Erythroblast (primary cell): ENCODE results near the gene GEMIN8.

Source experiments
- GATA1 ChIP-seq: IDR thresholded peaks from 2 replicates; pipeline ENCODE4 v1.6.1; 2011; ENCODE audit warnings: low read depth, mild to moderate bottlenecking, control low read depth, low read length, moderate library complexity
- POLR2A ChIP-seq: IDR thresholded peaks from 2 replicates; pipeline ENCODE4 v1.6.1; 2011; ENCODE audit warnings: mild to moderate bottlenecking, low read length

GRCh38 chrX:14050709-14051108 is 21.0 kb upstream of the GEMIN8 start:
- no peak for TF ChIP-seq POLR2A
- TF ChIP-seq GATA1 = no peak
